KG1 (cell line): ENCODE measurements around the gene AIF1.

ENCODE experiments used
- DNase-seq: peaks from one replicate; lab custom pipeline; 2025; lab: John Stamatoyannopoulos, UW

Gene AIF1

DNA sequence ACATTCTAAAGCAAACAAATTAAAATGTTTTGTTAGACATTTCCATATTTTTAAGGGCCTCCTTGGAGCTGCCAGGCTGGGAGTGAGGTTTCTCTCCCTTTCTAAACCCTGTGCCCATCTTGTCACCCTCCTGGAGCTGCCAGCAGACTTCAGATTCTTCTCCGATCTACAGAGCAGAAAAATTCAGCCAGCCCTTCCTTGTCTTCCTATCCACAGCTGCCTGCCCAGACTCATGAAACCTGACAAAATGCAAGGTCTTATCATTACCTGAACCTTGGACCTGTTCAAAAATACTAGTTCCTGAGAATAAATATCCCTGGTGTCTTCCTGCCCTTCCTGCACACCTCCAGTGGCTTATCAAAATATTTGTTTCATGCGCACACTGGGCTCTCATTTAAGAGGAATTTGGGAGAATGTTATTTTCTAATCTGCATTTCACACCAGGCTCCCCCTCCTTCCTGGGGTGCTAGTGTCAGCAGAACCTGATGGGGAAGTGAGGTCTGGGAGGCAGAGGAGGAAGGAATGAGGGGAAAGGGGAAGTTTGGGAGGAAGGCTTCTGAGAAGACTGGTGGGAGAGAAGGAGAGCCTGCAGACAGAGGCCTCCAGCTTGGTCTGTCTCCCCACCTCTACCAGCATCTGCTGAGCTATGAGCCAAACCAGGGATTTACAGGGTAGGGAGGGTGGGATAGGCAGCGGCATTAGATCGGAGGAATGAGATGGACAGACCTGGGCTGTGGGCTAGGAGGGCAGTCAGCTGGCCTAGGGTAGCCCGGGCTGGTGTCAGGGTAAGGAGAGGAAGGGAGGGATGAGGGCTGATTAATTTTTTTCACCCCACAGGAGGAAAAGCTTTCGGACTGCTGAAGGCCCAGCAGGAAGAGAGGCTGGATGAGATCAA, at the start of gene AIF1:
AIF1 (plus strand) TSS at position 551 of the 895 bp plus-strand sequence; CDS start at position 647, 96 bp downstream.
- no peak for DNase-seq

DNA sequence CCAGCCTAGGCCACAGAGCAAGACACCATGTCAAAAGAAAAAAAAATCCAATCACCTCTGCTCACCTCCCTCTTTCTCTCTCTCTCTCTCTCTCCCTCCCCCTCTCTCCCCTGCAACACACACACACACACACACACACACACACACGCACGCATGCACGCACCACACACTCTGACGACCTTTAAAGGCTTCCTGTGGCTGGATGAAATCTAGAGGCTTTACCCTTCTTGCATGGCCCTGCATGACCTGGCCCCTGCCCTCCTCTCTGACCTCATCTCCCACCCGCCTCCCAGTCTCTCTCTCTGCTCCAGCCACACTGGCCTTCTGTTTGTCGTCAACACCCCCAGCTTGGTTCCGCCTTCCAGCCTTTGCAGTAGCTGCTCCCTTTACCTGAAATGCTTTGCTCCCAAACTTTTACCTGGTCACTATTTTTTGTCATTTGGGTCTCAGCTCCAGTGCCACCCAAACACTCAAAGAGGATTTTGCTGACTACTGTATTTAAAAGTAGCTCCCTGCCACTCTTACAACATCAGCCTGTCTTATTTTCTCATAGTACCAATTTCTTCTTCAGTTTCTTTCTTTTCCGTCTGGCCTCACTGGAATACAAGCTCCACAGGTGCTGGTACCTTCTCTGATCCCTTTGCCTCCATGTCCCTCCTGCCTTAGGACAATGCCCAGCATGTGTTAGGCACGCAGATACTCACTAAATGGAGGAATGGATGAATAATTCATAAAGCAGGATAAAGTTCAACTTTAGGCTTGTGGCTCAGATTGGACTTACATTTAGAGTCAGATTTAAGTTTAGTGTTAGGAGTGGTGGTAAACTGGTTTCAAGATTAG, 47.3 kb upstream of the AIF1 start:
- no peak for DNase-seq

DNA sequence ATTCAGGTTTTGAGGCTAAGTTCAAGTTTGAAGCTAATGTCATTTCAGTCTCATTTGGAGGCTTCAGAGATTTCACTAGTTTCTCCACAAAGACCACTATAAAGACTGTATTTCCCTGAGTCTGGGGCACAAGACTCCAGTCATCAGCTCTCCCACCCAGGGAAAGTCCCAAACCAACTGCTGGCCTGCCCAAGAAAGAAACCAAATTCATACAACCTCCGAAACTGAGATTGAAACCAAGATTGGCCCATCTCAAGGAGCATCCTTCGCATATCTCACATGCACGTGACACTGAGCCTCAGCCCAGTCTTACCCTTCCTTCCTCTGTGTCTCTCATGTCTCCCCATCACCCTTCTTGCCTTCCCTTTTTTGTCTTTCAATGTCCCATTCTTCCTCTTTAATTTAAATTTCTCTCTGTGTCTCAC, 46.5 kb upstream of the AIF1 start:
- no peak for DNase-seq

DNA sequence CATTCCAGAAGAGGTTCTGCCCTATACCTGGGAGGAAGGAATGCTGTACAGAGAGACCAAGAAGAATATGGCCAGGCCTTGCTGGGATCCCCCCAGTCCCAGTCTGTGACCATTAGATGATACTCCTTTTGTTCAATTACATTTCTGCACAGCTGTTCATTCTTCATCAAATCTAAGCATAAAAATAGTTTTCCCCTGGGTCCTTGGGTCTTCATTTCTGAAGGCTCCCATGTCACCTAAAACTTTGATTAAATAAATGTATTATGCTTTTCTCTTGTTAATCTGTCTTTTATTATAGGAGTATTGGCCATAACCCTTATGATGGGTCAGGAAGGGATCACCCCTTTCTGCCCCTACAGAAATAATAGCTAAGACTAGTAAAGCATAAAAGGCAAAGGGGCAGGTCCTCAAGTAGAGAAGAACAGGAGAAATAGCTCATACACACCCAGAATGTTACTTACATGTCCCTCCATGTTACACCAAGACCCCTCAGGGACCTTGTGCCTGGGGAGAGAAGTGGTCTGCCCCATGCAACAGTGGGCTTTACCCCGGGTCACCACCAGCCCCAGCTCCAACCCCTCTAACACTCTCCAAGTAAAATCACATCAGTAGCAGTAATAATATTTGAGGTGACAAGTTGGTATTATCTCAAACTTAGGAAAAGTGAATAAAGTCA, 45.0 kb upstream of the AIF1 start:
- no peak for DNase-seq

DNA sequence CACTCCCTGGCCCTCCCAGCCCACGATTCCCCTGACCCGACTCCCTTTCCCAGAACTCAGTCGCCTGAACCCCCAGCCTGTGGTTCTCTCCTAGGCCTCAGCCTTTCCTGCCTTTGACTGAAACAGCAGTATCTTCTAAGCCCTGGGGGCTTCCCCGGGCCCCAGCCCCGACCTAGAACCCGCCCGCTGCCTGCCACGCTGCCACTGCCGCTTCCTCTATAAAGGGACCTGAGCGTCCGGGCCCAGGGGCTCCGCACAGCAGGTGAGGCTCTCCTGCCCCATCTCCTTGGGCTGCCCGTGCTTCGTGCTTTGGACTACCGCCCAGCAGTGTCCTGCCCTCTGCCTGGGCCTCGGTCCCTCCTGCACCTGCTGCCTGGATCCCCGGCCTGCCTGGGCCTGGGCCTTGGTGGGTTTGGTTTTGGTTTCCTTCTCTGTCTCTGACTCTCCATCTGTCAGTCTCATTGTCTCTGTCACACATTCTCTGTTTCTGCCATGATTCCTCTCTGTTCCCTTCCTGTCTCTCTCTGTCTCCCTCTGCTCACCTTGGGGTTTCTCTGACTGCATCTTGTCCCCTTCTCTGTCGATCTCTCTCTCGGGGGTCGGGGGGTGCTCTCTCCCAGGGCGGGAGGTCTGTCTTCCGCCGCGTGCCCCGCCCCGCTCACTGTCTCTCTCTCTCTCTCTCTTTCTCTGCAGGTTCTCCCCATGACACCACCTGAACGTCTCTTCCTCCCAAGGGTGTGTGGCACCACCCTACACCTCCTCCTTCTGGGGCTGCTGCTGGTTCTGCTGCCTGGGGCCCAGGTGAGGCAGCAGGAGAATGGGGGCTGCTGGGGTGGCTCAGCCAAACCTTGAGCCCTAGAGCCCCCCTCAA, 42.8 kb upstream of the AIF1 start, which contains the start of gene LTA:
LTA (plus strand) TSS at position 249 of the 871 bp plus-strand sequence; CDS start at position 703, 454 bp downstream.
- no peak for DNase-seq

DNA sequence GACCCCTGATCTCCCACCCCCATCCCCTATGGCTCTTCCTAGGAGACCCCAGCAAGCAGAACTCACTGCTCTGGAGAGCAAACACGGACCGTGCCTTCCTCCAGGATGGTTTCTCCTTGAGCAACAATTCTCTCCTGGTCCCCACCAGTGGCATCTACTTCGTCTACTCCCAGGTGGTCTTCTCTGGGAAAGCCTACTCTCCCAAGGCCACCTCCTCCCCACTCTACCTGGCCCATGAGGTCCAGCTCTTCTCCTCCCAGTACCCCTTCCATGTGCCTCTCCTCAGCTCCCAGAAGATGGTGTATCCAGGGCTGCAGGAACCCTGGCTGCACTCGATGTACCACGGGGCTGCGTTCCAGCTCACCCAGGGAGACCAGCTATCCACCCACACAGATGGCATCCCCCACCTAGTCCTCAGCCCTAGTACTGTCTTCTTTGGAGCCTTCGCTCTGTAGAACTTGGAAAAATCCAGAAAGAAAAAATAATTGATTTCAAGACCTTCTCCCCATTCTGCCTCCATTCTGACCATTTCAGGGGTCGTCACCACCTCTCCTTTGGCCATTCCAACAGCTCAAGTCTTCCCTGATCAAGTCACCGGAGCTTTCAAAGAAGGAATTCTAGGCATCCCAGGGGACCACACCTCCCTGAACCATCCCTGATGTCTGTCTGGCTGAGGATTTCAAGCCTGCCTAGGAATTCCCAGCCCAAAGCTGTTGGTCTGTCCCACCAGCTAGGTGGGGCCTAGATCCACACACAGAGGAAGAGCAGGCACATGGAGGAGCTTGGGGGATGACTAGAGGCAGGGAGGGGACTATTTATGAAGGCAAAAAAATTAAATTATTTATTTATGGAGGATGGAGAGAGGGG, 41.6 kb upstream of the AIF1 start:
- DNase-seq: no peak

DNA sequence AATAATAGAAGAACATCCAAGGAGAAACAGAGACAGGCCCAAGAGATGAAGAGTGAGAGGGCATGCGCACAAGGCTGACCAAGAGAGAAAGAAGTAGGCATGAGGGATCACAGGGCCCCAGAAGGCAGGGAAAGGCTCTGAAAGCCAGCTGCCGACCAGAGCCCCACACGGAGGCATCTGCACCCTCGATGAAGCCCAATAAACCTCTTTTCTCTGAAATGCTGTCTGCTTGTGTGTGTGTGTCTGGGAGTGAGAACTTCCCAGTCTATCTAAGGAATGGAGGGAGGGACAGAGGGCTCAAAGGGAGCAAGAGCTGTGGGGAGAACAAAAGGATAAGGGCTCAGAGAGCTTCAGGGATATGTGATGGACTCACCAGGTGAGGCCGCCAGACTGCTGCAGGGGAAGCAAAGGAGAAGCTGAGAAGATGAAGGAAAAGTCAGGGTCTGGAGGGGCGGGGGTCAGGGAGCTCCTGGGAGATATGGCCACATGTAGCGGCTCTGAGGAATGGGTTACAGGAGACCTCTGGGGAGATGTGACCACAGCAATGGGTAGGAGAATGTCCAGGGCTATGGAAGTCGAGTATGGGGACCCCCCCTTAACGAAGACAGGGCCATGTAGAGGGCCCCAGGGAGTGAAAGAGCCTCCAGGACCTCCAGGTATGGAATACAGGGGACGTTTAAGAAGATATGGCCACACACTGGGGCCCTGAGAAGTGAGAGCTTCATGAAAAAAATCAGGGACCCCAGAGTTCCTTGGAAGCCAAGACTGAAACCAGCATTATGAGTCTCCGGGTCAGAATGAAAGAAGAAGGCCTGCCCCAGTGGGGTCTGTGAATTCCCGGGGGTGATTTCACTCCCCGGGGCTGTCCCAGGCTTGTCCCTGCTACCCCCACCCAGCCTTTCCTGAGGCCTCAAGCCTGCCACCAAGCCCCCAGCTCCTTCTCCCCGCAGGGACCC, 40.6 kb upstream of the AIF1 start:
- DNase-seq: no peak

DNA sequence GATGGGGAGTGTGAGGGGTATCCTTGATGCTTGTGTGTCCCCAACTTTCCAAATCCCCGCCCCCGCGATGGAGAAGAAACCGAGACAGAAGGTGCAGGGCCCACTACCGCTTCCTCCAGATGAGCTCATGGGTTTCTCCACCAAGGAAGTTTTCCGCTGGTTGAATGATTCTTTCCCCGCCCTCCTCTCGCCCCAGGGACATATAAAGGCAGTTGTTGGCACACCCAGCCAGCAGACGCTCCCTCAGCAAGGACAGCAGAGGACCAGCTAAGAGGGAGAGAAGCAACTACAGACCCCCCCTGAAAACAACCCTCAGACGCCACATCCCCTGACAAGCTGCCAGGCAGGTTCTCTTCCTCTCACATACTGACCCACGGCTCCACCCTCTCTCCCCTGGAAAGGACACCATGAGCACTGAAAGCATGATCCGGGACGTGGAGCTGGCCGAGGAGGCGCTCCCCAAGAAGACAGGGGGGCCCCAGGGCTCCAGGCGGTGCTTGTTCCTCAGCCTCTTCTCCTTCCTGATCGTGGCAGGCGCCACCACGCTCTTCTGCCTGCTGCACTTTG, 39.6 kb upstream of the AIF1 start, which contains the start of gene TNF:
TNF (plus strand) TSS at position 231 of the 567 bp plus-strand sequence; CDS start at position 408, 177 bp downstream.
- DNase-seq: no peak

DNA sequence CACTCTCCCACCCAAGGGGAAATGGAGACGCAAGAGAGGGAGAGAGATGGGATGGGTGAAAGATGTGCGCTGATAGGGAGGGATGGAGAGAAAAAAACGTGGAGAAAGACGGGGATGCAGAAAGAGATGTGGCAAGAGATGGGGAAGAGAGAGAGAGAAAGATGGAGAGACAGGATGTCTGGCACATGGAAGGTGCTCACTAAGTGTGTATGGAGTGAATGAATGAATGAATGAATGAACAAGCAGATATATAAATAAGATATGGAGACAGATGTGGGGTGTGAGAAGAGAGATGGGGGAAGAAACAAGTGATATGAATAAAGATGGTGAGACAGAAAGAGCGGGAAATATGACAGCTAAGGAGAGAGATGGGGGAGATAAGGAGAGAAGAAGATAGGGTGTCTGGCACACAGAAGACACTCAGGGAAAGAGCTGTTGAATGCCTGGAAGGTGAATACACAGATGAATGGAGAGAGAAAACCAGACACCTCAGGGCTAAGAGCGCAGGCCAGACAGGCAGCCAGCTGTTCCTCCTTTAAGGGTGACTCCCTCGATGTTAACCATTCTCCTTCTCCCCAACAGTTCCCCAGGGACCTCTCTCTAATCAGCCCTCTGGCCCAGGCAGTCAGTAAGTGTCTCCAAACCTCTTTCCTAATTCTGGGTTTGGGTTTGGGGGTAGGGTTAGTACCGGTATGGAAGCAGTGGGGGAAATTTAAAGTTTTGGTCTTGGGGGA, 38.9 kb upstream of the AIF1 start:
- DNase-seq: no peak

DNA sequence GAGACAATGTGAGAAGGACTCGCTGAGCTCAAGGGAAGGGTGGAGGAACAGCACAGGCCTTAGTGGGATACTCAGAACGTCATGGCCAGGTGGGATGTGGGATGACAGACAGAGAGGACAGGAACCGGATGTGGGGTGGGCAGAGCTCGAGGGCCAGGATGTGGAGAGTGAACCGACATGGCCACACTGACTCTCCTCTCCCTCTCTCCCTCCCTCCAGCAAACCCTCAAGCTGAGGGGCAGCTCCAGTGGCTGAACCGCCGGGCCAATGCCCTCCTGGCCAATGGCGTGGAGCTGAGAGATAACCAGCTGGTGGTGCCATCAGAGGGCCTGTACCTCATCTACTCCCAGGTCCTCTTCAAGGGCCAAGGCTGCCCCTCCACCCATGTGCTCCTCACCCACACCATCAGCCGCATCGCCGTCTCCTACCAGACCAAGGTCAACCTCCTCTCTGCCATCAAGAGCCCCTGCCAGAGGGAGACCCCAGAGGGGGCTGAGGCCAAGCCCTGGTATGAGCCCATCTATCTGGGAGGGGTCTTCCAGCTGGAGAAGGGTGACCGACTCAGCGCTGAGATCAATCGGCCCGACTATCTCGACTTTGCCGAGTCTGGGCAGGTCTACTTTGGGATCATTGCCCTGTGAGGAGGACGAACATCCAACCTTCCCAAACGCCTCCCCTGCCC, 38.0 kb upstream of the AIF1 start:
- no peak for DNase-seq

DNA sequence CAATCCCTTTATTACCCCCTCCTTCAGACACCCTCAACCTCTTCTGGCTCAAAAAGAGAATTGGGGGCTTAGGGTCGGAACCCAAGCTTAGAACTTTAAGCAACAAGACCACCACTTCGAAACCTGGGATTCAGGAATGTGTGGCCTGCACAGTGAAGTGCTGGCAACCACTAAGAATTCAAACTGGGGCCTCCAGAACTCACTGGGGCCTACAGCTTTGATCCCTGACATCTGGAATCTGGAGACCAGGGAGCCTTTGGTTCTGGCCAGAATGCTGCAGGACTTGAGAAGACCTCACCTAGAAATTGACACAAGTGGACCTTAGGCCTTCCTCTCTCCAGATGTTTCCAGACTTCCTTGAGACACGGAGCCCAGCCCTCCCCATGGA, 37.5 kb upstream of the AIF1 start:
- DNase-seq: no peak

DNA sequence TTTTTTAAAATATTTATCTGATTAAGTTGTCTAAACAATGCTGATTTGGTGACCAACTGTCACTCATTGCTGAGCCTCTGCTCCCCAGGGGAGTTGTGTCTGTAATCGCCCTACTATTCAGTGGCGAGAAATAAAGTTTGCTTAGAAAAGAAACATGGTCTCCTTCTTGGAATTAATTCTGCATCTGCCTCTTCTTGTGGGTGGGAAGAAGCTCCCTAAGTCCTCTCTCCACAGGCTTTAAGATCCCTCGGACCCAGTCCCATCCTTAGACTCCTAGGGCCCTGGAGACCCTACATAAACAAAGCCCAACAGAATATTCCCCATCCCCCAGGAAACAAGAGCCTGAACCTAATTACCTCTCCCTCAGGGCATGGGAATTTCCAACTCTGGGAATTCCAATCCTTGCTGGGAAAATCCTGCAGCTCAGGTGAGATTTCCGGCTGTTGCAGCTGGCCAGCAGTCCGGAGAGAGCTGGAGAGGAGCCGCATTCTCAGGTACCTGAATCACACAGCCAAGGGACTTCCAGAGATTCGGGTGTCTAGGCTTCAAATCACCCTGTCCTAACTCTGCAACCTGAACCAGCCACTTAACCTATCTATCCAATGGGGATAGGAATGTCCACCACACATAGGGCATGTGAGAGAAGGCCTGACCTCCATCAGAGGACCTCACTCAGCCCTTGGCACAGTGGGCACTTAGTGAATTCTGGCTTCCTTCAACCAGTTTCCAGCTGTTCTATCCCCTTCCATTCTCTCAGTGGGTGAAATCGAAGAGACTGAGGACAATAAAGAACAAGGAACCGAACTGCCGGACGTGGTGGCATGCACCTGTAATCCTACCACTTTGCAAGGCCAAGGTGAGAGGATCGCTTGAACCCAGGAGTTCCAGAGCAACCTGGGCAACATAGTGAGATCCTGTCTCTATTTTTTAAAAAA, 36.6 kb upstream of the AIF1 start:
- DNase-seq: no peak

DNA sequence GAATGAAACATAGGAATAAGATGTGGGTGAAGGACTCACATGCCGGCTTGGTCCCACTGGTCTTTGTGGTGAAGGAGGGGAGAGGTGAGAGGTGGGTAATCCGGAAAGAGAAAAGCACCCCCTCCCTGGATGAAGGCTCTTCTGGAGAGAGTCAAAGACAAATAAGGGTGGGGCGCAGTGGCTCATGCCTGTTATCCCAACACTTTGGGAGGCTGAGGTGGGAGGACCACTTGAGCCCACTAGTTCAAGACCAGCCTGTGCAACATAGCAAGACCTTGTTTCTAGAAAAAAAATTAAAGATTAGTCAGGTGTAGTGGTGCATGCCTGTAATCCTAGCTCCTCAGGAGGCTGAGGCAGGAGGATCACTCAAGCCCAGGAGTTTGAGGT, 35.9 kb upstream of the AIF1 start:
- DNase-seq: no peak

DNA sequence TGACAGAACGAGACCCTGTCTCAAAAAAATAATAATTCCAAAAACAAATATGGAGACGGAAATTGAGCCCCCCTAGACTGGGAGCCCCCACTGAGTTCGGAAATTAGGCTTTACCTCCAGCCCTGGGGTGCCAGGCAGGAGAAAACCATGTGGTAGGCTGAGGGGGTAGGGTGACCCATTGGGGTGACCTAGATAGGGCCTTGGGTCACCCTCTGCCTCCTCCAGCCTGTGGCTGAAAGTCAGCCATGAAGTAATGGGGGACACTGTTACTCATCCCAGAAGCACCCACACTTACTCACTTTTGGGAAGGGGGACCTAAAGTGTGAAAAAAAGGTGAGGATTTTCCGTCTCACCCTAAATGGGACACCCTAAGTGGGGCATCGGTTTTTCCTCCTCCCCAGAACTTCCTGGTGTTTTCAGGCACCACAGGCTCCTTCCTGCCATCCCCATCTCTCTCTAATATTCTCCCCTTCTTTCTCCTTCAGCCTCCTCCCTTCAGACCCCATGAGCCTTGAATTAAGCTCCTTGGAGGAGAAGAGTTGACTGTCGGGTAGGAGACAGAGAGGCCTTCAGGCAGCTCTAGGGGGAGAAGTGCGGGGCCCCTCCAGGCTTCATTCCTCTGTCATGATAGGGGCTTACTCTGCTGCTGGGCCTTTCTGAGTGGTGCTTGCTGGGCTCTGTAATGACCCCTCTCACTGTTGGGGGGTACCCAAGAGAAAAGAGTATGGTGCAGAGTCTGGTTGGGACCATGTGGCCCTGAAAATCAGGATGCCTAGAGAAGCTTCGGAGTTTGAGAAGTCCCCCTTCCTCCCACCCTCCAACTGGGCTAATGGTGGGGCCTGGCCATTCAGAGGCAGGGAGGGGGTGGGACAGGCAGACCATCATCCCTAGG, 35.2 kb upstream of the AIF1 start:
- no peak for DNase-seq

DNA sequence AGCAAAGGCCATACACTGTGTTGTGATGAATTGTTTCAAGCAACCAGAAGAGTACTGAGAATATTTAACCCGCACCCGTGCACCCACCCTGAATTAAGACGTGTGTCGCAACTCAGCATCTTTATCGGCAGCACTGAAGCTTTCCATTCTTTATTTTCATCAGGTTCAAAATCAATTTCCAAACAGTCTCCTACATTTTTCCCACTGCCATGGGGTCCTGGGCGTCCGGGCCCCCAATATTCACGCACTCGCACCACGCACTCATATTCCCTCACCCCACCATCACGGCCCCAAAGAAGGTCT, 34.6 kb upstream of the AIF1 start:
- no peak for DNase-seq
